Panc1 (cell line): Measurements from ENCODE around the gene HOXD3. TPM values are rescaled to one million over a fixed set of nuclear protein-coding genes. Genes with fewer than 3 reads are reported as not detected.
A peak's percentile ranks its signal among the peaks of the same experiment; 100 is the strongest.

Experiments
- ATAC-seq: fragments of 200-7000 bp; cut with Tn5 transposase; 2 replicates; pipeline ENCODE4 v1.9.1; 2020; ENCODE audit warnings: mild to moderate bottlenecking, moderate library complexity
- BruUV-seq: library from RNA; stranded (reverse); fragments of 400-500 nt; replicated peaks from 2 replicates; lab custom pipeline; 2021; lab: Mats Ljungman, UMichigan
- CTCF ChIA-PET: fragments of 300-600 bp; sonication (Branson Sonifier 250); formaldehyde crosslinking; loops from one replicate; lab custom pipeline; 2022; ENCODE audit warnings: antibody characterized with exemption; lab: Charles Lee
- POLR2A ChIA-PET: fragments of 300-600 bp; sonication (Branson Sonifier 250); formaldehyde crosslinking; loops from one replicate; lab custom pipeline; 2022; ENCODE audit warnings: antibody characterized with exemption; lab: Charles Lee
- DNase-seq: peaks from one replicate; pipeline ENCODE4 v3.0.0-alpha.2; 2010; ENCODE audit warnings: low read depth, low spot score
- H3K27ac ChIP-seq: 2 replicates; pipeline ENCODE4 v1.5.1; 2011; ENCODE audit warnings: mild to moderate bottlenecking, low read length, inconsistent platforms
- H3K27me3 ChIP-seq: fragments of 200-500 bp; sonication (Bioruptor generic); 2 replicates; pipeline ENCODE4 v1.6.0; 2014; ENCODE audit warnings: low read length, inconsistent platforms; ENCODE audit not compliant: control insufficient read depth, insufficient read depth
- H3K36me3 ChIP-seq: fragments of 200-500 bp; sonication (Bioruptor generic); 2 replicates; pipeline ENCODE4 v1.5.1; 2014; ENCODE audit warnings: inconsistent platforms, mild to moderate bottlenecking, low read length, moderate library complexity; ENCODE audit not compliant: control insufficient read depth, insufficient read depth
- H3K4me1 ChIP-seq: 2 replicates; pipeline ENCODE4 v1.5.1; 2011; ENCODE audit warnings: inconsistent platforms, mild to moderate bottlenecking, low read length, moderate library complexity; ENCODE audit not compliant: control insufficient read depth, insufficient read depth
- H3K4me3 ChIP-seq, 2 experiments: 2 replicates each; pipeline ENCODE4 v1.5.1; 2011 to 2012; ENCODE audit warnings: low read depth in 2 of 2, low read length in 2 of 2, mild to moderate bottlenecking in 2 of 2, inconsistent platforms in 1 of 2, moderate library complexity in 1 of 2
- H3K9me3 ChIP-seq: fragments of 200-500 bp; sonication (Bioruptor generic); 2 replicates; pipeline ENCODE4 v1.5.1; 2014; ENCODE audit warnings: low read depth, mild to moderate bottlenecking, inconsistent platforms, low read length, moderate library complexity; ENCODE audit not compliant: control insufficient read depth, insufficient read depth
- CTCF ChIP-seq: fragments of 450-650 bp; IDR thresholded peaks from 2 replicates; pipeline ENCODE4 v1.5.1; 2017; ENCODE audit warnings: mild to moderate bottlenecking
- POLR2AphosphoS5 ChIP-seq: IDR thresholded peaks from 2 replicates; pipeline ENCODE4 v1.6.1; 2012; ENCODE audit warnings: mild to moderate bottlenecking, low read depth, low read length, moderate library complexity
- REST ChIP-seq, 2 experiments: IDR thresholded peaks; 2 replicates each; pipeline ENCODE4 v1.6.1; 2011 to 2012; ENCODE audit warnings: low read depth in 2 of 2, control low read depth in 1 of 2, low read length in 1 of 2, mild to moderate bottlenecking in 1 of 2, moderate library complexity in 1 of 2; ENCODE audit not compliant: insufficient read depth in 1 of 2
- SIN3A ChIP-seq: IDR thresholded peaks from 2 replicates; pipeline ENCODE4 v1.6.1; 2012; ENCODE audit warnings: low read depth, mild to moderate bottlenecking, low read length, moderate library complexity, borderline replicate concordance; ENCODE audit not compliant: insufficient read depth
- in situ Hi-C: cut with HindIII; loops from 2 replicates; pipeline ENCODE4 v1.10.0; 2016; ENCODE audit warnings: low sequenced_read_pairs, low pct_unique_long_range_greater_than_20kb
- intact Hi-C: fragments of 100-400 bp; cut with micrococcal nuclease; formaldehyde crosslinking; loops from one replicate; pipeline ENCODE4 v1.10.0; 2022; ENCODE audit not compliant: unreplicated experiment
- total RNA-seq: library from RNA; stranded (reverse); gene quantifications from one replicate; pipeline ENCODE4 v1.2.1, GENCODE V29; 2021; ENCODE audit not compliant: unreplicated experiment

The HOXD3 gene
- total RNA-seq, 1 experiment from 2014 or later = 1.8 TPM

DNA sequence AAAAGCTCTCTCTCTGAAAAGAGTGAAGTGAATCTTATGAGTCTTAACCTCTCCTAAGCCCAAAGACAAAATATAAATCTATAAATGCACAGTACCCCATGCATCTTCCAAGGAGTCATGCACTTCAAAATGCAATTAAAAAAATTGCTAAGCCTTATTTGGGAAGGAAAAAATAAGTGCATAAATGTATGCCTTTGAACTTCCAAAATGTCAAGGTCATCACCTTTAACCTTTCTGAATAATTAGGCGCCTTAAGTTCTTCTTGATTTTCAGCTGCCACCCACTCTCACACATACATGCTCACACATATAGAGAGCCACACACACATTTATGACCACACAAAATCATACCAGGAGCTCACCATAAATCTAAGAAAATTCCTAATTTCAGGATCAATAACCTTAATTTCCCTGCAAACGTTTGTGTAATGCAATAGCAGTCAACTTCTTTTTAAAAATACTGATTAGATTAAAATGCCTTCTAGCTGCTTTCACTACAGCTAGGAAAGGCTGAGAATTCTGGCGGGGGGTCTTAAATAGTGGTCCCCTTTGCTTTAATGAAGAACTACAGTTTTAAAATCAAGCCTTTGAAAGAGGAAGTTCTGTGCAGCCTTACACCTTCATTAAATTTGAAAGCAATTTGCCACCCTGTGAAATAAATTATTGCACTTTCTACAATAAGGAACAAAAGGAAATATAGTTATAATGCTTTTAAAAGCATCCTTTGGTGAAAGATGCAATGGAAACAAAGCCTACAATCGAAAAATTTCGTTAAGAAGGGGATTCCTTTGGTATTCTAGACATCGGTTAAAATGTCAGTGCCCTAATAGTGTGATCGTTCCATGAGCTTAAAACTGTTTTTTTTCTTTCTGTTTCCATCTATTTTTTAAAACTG is 46.4 kb upstream of the HOXD3 start:
- POLR2A ChIA-PET = no interaction called here
- BruUV-seq = no TSS peak
- DNase-seq (no peak), ATAC-seq (no peak)
- intact Hi-C loops = no loop called here
- TF ChIP-seq CTCF = 0 out of 2 replicates have a peak, but pooled peaks have one; percentile 35
- no peak for TF ChIP-seq SIN3A
- no peak for TF ChIP-seq REST (IDR thresholded peaks at IDR 0.05; ENCODE audit: insufficient read depth in 1 of 2, low read depth in 2 of 2, low read length in 1 of 2)
- Histone ChIP-seq H3K4me3 (no peak overlapping the region), H3K9me3 (no peaks in the 10 kb centered on the region), H3K4me1 (0 out of 2 replicates have a peak, but pooled peaks cover 3% of the 10 kb centered on the region), H3K27me3 (peaks cover 5% of the 10 kb centered on the region; the same call in 1 of the 2 replicates), H3K36me3 (no peaks in the 10 kb centered on the region), H3K27ac (no peak overlapping the region)
- in situ Hi-C loops = no loop called here
- CTCF ChIA-PET = no interaction called here

- CTCF ChIA-PET = interaction anchor here (0.6 to 0.7 kb wide), 2 partner anchors 10 to 1036 kb away, joined by 3 to 4 read pairs; no protein-coding TSS in a partner anchor
- POLR2A ChIA-PET = no interaction called here
- TF ChIP-seq POLR2AphosphoS5 (no peak), CTCF (peak; percentile 96), SIN3A (no peak)
Measured at GRCh38 chr2:176111309-176111663, 45.8 kb upstream of the HOXD3 start.

More at GRCh38 chr2:176111309-176111663, 45.8 kb upstream of the HOXD3 start:
- Histone ChIP-seq H3K9me3 (no peaks in the 10 kb centered on the region), H3K27ac (no peak overlapping the region), H3K36me3 (no peaks in the 10 kb centered on the region), H3K4me3 (no peak overlapping the region), H3K27me3 (peaks cover 5% of the 10 kb centered on the region; the same call in 1 of the 2 replicates), H3K4me1 (0 out of 2 replicates have a peak, but pooled peaks cover 3% of the 10 kb centered on the region)
- DNase-seq (no peak), ATAC-seq (peak; percentile 76)
- no TSS peak for BruUV-seq
- intact Hi-C loops = no loop called here
- in situ Hi-C loops = no loop called here
